ENCODE results near the gene EIF4A3. TPM values are rescaled to one million over a fixed set of nuclear protein-coding genes. Genes with fewer than 3 reads are reported as not detected.

EIF4A3 gene
- total RNA-seq, 1 donor from 2014 or later: 90.1 TPM

- TF ChIP-seq POLR2AphosphoS5 (IDR thresholded peaks at IDR 0.05; ENCODE audit: insufficient read depth in 1 of 2, low read depth in 1 of 2) (no peak), CTCF (IDR thresholded peaks at IDR 0.05) (no peak), POLR2A (IDR thresholded peaks at IDR 0.05) (no peak)
- DNase-seq (ENCODE audit: extremely low spot score in 2 of 2): no peak
- H3K27me3 ChIP-seq: no peaks in the 10 kb centered on the region
- H3K9me3 ChIP-seq: no peaks in the 10 kb centered on the region
- H3K4me1 ChIP-seq: no peaks in the 10 kb centered on the region
- H3K36me3 ChIP-seq: no peaks in the 10 kb centered on the region
- intact Hi-C loops (cut with DNase I): no loop called here
- H3K27ac ChIP-seq: no peak overlapping the region
- no peak overlapping the region for H3K4me3 ChIP-seq
Measured at GRCh38 chr17:80154166-80154565, 7.2 kb upstream of the EIF4A3 start.

GRCh38 chr17:80153004-80153403, 6.1 kb upstream of the EIF4A3 start:
- intact Hi-C loops (cut with DNase I): no loop called here
- Histone ChIP-seq H3K4me1 (peaks cover 10% of the 10 kb centered on the region), H3K27me3 (no peaks in the 10 kb centered on the region), H3K9me3 (no peaks in the 10 kb centered on the region), H3K27ac (no peak overlapping the region), H3K4me3 (no peak overlapping the region), H3K36me3 (no peaks in the 10 kb centered on the region)
- TF ChIP-seq POLR2A (IDR thresholded peaks at IDR 0.05): no peak
- no peak for TF ChIP-seq CTCF (IDR thresholded peaks at IDR 0.05)
- TF ChIP-seq POLR2AphosphoS5 (IDR thresholded peaks at IDR 0.05; ENCODE audit: insufficient read depth in 1 of 2, low read depth in 1 of 2): no peak
- no peak for DNase-seq (ENCODE audit: extremely low spot score in 2 of 2)

DNA sequence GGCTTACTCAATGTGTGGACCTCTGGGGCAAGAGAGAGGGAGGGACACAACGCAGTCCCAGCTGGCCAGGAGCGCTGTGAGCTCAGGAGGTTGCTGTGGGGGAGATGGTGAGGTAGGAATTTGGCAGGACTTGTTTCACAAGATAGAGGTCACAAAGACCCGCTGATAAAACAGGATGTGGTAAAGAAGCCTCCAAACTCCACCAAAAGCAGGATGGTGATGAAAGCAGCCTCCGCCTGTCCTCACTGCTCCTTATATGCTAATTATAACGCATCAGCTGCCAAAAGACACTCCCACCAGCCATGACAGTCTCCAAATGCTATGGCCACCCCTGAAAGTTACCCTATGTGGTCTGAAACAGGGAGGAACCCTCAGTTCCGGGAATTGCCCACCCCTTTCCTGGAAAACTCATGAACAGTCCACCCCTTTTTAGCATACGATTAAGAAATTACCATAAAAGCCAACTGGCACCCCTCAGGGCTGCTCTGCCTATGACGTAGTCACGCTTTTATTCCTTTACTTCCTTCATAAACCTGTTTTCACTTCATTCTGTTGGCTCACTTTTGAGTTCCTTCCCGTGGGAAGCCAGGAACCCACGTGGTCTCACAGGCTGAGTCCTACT, 5.3 kb upstream of the EIF4A3 start:
- no peak for TF ChIP-seq CTCF (IDR thresholded peaks at IDR 0.05)
- no peak for TF ChIP-seq POLR2AphosphoS5 (IDR thresholded peaks at IDR 0.05; ENCODE audit: insufficient read depth in 1 of 2, low read depth in 1 of 2)
- TF ChIP-seq POLR2A (IDR thresholded peaks at IDR 0.05): no peak
- Histone ChIP-seq H3K4me3 (no peak overlapping the region), H3K27ac (no peak overlapping the region), H3K4me1 (peaks cover 16% of the 10 kb centered on the region), H3K27me3 (no peaks in the 10 kb centered on the region), H3K9me3 (no peaks in the 10 kb centered on the region), H3K36me3 (no peaks in the 10 kb centered on the region)
- no peak for DNase-seq (ENCODE audit: extremely low spot score in 2 of 2)
- intact Hi-C loops (cut with DNase I): no loop called here

DNA sequence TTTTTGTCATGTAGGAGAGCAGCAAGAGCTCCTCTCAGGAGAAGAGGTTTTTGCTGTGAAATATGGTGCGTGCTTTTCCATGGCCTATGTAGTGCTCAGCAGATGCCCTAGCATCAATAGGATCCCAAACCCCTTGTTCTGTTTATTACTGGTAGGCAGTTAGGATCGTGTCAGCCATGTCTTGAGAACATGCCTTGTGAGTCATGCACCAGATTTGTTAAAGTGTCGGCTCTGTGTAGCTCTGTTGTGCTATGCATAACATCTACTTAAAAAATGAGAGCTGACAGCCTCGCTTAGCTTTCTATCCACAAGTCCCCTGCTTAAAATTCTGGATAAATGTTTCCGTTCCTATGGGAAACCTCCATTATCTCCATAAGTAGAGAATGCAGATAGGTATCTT, 4.4 kb upstream of the EIF4A3 start:
- TF ChIP-seq CTCF (IDR thresholded peaks at IDR 0.05) (no peak), POLR2A (IDR thresholded peaks at IDR 0.05) (no peak), POLR2AphosphoS5 (IDR thresholded peaks at IDR 0.05; ENCODE audit: insufficient read depth in 1 of 2, low read depth in 1 of 2) (no peak)
- Histone ChIP-seq H3K36me3 (no peaks in the 10 kb centered on the region), H3K4me1 (peaks cover 16% of the 10 kb centered on the region), H3K4me3 (no peak overlapping the region), H3K27ac (no peak overlapping the region), H3K9me3 (no peaks in the 10 kb centered on the region), H3K27me3 (no peaks in the 10 kb centered on the region)
- intact Hi-C loops (cut with DNase I): no loop called here
- DNase-seq (ENCODE audit: extremely low spot score in 2 of 2): no peak

Measured in vagina (tissue), 2 donors.